SJSA1 (cell line): ENCODE data around the gene ABR. TPM values are rescaled to one million over a fixed set of nuclear protein-coding genes. Genes with fewer than 3 reads are reported as not detected.
"Not testable (repeated sequence)": the region's sequence is repeated elsewhere in the genome, so short reads cannot be mapped to it uniquely, and the experiment has no call there.

Experiments used
- DNase-seq, 2 experiments: peaks; one replicate each; pipeline ENCODE4 v3.0.0-alpha.2; 2015 to 2020; ENCODE audit warnings: low spot score in 2 of 2, low read depth in 1 of 2
- H3K27ac ChIP-seq: fragments of 250-450 bp; sonication (Bioruptor Pico); 2 replicates; pipeline ENCODE4 v1.5.1; 2020; ENCODE audit warnings: mild to moderate bottlenecking, moderate library complexity
- H3K27me3 ChIP-seq: fragments of 250-450 bp; sonication (Bioruptor Pico); replicated peaks from 2 replicates; pipeline ENCODE4 v1.5.1; 2020; ENCODE audit warnings: mild to moderate bottlenecking, moderate library complexity
- H3K36me3 ChIP-seq: fragments of 250-450 bp; sonication (Bioruptor Pico); 2 replicates; pipeline ENCODE4 v1.5.1; 2020; ENCODE audit warnings: mild to moderate bottlenecking
- H3K4me1 ChIP-seq: fragments of 250-450 bp; sonication (Bioruptor Pico); replicated peaks from 2 replicates; pipeline ENCODE4 v1.6.1; 2021; ENCODE audit warnings: mild to moderate bottlenecking
- H3K4me3 ChIP-seq: fragments of 250-450 bp; sonication (Bioruptor Pico); 2 replicates; pipeline ENCODE4 v1.5.1; 2020; ENCODE audit warnings: mild to moderate bottlenecking
- H3K9me3 ChIP-seq: fragments of 250-450 bp; sonication (Bioruptor Pico); replicated peaks from 2 replicates; pipeline ENCODE4 v1.5.1; 2020; ENCODE audit warnings: mild to moderate bottlenecking
- total RNA-seq: library from RNA; depleted of rRNA; stranded (reverse); fragments of >200 nt; shearing (Covaris generic); gene quantifications from 2 replicates; pipeline ENCODE4 v1.2.3, GENCODE V29; 2014

Gene ABR
- total RNA-seq, 1 experiment from 2014 or later, result 16.7 TPM

DNA sequence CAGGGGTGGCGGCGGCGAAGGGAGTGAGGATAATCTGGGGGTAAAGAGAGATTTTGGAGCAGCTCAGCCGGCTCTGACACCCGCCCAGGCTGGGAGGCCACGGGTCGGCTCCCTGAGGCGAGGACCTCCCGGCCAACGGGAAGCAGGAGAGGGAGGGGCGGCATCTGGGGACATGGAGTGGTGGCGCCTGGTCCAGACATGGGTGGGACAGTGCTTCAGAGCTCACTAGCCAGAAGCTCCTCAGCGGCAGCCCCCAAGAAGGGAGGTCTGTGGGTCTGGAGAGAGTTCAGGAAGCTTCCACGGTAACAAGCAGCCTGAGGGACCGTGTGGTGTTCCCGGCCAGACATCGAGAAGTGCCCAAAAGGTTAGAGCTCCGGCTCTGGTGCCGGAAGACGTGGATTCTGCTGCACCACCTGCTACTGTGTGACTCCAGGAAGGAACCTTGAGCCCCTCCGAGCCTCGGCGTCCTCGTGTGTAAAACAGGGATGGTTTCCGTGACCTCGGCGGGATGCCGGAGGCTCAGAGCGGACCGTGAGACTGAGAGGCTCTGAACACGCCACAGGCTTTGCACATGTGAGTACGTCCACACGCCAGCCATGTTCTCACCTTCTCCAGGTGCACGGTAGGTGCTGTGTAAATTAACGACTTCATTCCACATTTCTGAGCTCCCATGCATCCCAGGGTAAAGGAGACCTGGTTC, 126.0 kb downstream of the ABR start:
- DNase-seq, result no peak
- Histone ChIP-seq H3K9me3 (no peaks in the 10 kb centered on the region), H3K27me3 (no peaks in the 10 kb centered on the region), H3K36me3 (peaks cover 31% of the 10 kb centered on the region), H3K27ac (no peak overlapping the region), H3K4me1 (no peaks in the 10 kb centered on the region), H3K4me3 (no peak overlapping the region)

DNA sequence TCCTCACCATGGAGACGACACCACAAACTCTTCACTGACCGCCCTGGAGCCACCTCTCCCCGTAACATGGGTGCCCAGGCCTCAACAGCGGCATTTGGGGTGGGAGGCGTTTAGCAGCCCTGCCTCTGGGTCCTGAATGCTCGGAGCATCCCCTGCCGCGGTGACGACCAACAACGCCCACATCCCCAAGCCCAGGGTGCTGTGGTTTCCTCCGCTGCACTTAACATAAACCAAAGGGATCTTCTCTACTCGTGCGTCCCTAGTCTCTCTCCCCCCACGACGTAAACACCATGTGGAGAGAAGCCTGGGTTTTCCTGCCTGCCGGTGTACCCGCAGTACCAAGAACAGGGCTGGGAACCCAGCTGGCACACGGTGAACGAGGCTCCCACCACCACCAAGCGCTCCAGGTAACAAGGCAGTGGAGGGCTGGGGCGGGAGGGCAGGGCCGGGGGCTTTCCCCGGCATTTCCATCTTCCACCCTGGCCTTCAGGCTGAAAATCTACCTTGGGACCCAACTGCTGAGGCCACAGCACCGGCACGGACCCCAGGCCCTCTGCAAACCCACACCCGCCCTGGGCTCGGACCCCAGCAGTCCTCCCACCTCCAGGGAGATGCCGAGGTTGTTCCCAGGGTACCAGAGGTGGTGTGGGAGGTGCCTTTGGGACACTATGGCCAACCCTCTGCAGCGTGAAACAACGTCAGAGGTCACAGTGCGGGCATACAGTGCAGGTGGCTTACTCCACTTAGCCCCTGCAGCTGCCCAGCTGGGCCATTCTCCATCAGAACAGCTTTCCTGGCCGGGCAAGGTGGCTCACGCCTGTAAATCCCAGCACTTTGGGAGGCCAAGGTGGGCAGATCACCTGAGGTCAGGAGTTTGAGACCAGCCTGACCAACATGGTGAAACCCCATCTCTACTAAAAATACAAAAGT, 128.5 kb downstream of the ABR start:
- Histone ChIP-seq H3K27ac (no peak overlapping the region), H3K4me1 (no peaks in the 10 kb centered on the region), H3K9me3 (no peaks in the 10 kb centered on the region), H3K27me3 (no peaks in the 10 kb centered on the region), H3K4me3 (no peak overlapping the region), H3K36me3 (peaks cover 16% of the 10 kb centered on the region)
- DNase-seq, result no peak

DNA sequence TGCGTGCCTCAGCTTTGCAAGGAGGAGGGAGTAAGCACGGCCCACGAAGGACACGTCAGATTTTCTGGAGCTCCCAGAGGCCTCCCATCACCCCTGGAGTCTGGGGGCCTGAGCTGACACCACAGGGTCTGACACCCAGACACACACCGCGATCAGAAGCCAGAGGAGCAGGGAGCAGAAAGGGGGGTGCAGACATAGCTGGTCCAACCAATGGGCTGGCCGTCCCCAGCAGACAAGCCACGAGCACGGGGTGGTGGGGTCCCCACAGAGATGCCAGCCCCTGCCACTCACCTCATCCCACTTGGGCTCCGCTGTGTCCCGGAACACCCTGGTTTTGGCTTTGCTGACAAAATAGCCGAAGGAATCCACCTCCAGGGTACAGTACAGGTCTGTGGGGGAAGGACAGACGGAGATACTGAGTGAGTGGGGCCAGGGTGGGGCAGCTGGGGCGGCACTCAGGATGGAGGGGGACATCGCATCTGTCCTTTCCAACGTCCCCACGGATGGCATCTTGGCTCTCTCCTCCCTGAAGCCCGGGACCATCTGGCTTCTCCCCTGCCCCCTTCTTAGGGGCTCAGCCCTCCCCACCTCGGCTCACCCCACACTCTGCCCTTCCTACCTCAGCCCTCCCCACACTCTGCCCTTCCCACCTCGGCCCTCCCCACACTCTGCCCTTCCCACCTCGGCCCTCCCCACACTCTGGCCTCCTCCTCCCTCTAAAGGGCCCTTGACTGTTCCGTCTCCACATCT, 129.4 kb downstream of the ABR start:
- Histone ChIP-seq H3K4me3 (no peak overlapping the region), H3K27ac (no peak overlapping the region), H3K4me1 (no peaks in the 10 kb centered on the region), H3K9me3 (no peaks in the 10 kb centered on the region), H3K36me3 (peaks cover 8% of the 10 kb centered on the region), H3K27me3 (no peaks in the 10 kb centered on the region)
- no peak for DNase-seq

DNA sequence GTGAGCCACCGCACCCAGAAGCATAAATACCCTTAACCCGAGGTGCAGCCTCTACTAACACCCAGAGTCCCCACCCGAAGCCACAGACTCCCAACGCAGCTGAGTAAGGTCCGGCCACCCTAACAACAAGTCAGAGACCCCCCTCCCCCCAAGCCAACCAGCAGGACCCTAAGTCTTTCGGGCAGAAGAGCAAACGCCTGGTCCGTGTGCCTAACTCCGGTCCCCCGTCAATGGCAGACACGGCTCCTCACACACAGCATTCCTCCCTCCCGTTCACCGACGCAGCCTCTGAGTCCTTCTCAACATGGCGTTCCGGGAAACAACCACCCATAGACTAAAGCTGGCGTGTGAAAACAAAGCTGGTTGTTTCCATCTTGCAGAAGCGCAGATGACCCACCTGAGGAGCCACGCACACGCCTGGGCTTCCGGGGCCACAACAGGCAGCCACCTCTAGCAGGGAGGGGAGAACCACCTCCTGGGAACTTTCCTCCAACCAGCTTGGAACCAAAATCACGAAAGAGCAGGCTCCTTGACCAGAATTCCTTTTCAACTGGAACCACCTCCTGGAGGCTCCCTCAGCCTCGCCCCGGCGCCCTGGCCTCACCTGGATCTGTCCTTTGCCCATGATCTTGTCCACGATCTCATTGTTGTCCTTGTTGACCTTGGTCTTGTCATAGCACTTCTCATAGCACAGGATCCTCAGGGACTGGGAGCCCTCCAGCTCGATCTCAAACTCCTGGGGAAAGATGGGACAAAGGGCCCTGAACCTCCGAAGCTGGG, 130.1 kb downstream of the ABR start:
- no peaks in the 10 kb centered on the region for H3K27me3 ChIP-seq
- DNase-seq, result no peak
- no peak overlapping the region for H3K4me3 ChIP-seq
- no peaks in the 10 kb centered on the region for H3K9me3 ChIP-seq
- H3K27ac ChIP-seq, result no peak overlapping the region
- peaks cover 6% of the 10 kb centered on the region; the same call in 1 of the 2 replicates for H3K36me3 ChIP-seq
- H3K4me1 ChIP-seq, result no peaks in the 10 kb centered on the region

DNA sequence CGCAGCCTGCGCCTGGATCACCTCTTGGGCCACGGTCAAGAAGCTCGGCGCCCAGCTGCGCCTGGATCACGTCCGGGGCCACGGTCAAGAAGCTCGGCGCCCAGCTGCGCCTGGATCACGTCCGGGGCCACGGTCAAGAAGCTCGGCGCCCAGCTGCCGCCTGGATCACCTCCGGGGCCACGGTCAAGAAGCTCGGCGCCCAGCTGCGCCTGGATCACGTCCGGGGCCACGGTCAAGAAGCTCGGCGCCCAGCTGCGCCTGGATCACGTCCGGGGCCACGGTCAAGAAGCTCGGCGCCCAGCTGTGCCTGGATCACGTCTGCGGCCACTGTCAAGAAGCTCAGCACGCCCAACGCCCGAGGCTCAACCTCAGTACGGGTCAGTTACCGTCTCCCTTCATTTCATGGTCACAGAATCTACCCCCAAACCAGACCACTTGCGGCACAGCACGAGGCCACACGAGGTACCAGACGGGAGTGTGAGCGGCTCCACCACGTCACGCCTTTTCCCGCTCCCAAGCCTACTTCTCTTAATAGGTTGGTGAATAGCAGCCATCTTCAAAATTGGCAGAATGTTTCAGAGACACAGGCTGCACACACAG, 131.2 kb downstream of the ABR start:
- not testable (repeated sequence) for H3K27ac ChIP-seq, H3K36me3 ChIP-seq, H3K9me3 ChIP-seq, H3K4me1 ChIP-seq, H3K4me3 ChIP-seq, H3K27me3 ChIP-seq, DNase-seq

DNA sequence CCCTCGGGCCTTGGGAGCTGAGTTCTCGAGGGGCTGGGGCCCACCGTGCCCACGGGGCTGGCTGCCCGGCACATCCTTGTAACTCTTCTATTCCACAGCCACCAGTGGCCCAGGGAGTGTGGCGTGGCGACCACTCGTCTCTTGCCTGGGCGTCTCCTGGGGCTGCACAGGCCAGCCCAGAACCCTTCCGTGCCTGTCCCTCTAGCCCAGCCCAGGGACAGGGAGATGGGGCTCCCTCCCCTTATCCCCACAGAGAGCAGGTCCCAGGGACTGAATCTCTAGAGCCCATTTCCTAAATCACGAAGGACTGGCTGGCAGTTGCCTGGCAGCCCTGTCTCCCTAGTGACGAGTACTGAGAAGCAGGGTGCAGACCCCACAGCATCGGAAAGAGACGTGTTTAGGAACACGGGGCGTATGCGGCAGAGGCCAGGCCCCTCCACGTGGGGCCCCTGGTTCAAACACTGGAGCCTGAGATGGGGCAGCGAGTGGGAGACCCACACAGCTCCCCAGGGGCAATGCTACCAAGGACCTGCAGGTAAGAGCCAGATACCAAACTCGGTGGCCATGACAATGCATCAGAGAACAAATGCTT, 131.8 kb downstream of the ABR start:
- no peaks in the 10 kb centered on the region for H3K9me3 ChIP-seq
- no peaks in the 10 kb centered on the region for H3K36me3 ChIP-seq
- H3K27me3 ChIP-seq, result no peaks in the 10 kb centered on the region
- no peaks in the 10 kb centered on the region for H3K4me1 ChIP-seq
- DNase-seq, result no peak
- no peak overlapping the region for H3K4me3 ChIP-seq
- no peak overlapping the region for H3K27ac ChIP-seq

DNA sequence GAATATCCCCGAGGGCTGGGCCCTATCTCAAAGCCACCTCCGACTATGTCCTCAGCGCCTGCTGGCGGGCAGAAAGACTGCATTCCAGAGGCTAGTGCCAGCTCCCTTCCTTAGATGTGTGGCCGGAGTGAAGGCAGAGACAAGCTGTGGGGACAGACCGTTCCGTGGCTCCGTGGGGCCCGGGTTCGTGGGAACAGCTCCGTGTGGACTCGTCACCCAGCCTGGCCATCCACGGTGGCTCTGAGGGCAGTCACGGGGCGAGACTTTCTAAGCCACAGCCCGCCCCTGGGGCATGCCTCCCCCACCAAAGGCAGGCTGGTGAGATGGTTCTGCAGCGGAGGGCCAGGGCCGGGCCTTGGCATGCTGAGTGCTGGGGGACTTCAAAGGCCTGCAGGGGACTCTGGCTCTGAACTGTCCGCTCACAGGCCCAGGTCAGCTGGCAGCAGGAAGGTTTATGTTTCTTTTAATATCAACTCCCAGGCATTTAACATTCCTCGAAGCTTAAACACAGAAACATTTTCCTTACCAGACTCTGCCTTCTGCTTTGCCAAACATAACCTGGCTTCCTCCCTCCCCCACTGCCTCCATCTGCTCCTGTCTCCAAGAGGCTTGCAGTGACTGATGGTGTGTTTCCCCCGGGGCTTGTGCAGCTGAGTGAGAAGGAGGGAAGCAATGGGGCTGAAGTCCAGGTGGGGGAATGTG, 132.5 kb downstream of the ABR start:
- Histone ChIP-seq H3K27ac (no peak overlapping the region), H3K4me1 (no peaks in the 10 kb centered on the region), H3K9me3 (no peaks in the 10 kb centered on the region), H3K36me3 (peaks cover 2% of the 10 kb centered on the region; the same call in 1 of the 2 replicates), H3K4me3 (no peak overlapping the region), H3K27me3 (no peaks in the 10 kb centered on the region)
- DNase-seq, result no peak

DNA sequence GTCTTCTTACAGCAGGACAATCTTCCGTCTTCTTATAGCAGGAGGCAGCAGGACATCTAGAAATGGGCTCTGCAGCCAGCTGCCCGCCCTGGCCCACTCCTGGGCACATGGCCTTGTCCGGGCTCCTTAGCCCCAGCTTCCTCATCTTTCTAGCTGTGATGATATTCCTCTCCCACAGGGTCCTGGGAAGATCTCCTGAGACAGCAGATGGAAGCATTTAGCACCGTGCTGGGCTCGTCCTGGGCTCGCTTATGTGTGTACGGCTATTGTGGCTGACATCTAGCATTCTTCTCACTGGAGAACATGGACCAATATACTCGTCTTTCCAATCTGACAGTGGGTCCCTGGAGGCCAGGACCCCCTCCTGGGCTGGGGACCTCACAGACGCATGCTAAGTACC, 134.3 kb downstream of the ABR start:
- H3K27me3 ChIP-seq, result no peaks in the 10 kb centered on the region
- no peaks in the 10 kb centered on the region for H3K9me3 ChIP-seq
- no peak overlapping the region for H3K27ac ChIP-seq
- DNase-seq, result no peak
- no peaks in the 10 kb centered on the region for H3K4me1 ChIP-seq
- H3K36me3 ChIP-seq, result peaks cover 5% of the 10 kb centered on the region; the same call in 1 of the 2 replicates
- no peak overlapping the region for H3K4me3 ChIP-seq

DNA sequence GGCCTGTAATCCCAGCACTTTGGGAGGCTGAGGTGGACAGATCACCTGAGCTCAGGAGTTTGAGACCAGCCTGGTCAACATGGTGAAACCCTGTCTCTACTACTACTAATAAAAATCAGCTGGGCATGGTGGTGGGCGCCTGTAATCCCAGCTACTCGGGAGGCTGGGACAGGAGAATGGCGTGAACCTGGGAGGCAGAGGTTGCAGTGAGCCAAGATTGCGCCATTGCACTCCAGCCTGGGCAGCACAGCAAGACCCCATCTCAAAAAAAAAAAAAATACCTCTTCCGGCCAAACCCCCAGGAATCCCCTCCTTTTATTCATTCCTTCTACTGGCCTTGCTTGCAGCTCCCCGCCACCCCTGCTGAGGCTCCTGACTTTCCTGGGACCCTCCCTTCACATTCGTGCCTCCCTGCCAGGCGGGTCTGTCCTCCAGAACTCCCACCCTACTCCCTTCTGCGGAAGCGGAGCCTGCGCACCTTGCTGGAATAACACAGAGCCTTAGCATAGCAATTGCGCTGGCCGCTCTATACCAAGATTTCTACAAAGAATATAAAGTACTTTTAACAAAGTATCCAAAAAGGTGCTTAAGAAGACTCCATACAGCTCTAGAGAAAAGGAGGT, 135.3 kb downstream of the ABR start:
- not testable (repeated sequence) for H3K27ac ChIP-seq, H3K4me1 ChIP-seq, H3K9me3 ChIP-seq, H3K27me3 ChIP-seq, H3K4me3 ChIP-seq, H3K36me3 ChIP-seq, DNase-seq

DNA sequence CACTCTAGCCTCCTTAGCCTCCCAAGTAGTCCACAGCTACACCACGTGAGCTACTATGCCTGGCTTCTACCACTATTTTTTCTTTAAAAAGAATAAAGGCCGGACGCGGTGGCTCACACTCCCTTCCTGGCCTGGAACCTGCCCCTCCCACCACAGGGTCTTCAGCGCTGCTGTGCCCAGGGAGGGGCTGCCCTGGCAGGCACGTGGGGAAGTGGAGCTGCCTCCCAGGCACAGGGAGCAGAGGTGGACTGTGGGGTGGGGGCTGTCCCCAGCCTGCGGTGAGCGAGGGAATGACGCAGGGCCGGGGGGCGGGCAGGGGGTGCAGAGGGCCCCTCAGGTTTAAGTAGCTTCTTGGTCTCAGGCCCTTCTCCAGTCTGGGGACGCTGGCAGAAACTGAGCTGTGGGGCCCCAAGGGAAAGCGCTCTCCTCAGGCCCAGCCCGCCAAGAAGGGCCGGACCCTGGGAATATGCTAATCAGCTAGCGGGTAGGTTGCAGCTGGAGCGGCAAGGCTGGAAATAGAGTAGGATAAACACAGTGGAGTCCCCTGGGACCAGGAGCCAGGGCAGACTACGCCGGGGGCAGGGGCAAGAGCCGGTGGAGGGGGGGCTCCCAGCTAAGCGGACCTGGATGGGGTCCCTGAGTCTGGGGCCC, 136.1 kb downstream of the ABR start:
- H3K4me3 ChIP-seq, result no peak overlapping the region
- H3K27ac ChIP-seq, result no peak overlapping the region
- no peak for DNase-seq
- H3K27me3 ChIP-seq, result no peaks in the 10 kb centered on the region
- no peaks in the 10 kb centered on the region for H3K9me3 ChIP-seq
- H3K36me3 ChIP-seq, result peaks cover 5% of the 10 kb centered on the region; the same call in 1 of the 2 replicates
- no peaks in the 10 kb centered on the region for H3K4me1 ChIP-seq

DNA sequence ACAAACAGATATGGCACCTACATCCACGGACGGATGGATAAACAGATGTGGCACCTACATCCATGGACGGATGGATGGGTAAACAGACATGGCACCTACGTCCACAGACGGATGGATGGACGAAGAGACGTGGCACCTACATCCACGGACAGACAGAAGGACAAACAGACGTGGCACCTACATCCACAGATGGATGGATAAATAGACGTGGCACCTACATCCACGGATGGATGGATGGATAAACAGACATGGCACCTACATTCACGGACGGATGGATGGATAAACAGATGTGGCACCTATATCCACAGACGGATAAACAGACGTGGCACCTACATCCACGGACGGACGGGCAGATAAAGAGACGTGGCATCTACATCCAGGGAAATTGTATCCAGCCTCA, 137.3 kb downstream of the ABR start:
- no peak for DNase-seq
- H3K27me3 ChIP-seq, result no peaks in the 10 kb centered on the region
- peaks cover 5% of the 10 kb centered on the region; the same call in 1 of the 2 replicates for H3K36me3 ChIP-seq
- no peaks in the 10 kb centered on the region for H3K4me1 ChIP-seq
- H3K27ac ChIP-seq, result no peak overlapping the region
- no peak overlapping the region for H3K4me3 ChIP-seq
- H3K9me3 ChIP-seq, result no peaks in the 10 kb centered on the region
